Measurements from ENCODE around the gene ANKRD39.
"Not testable (repeated sequence)": the region's sequence is repeated elsewhere in the genome, so short reads cannot be mapped to it uniquely, and the experiment has no call there.

The ANKRD39 gene

DNA sequence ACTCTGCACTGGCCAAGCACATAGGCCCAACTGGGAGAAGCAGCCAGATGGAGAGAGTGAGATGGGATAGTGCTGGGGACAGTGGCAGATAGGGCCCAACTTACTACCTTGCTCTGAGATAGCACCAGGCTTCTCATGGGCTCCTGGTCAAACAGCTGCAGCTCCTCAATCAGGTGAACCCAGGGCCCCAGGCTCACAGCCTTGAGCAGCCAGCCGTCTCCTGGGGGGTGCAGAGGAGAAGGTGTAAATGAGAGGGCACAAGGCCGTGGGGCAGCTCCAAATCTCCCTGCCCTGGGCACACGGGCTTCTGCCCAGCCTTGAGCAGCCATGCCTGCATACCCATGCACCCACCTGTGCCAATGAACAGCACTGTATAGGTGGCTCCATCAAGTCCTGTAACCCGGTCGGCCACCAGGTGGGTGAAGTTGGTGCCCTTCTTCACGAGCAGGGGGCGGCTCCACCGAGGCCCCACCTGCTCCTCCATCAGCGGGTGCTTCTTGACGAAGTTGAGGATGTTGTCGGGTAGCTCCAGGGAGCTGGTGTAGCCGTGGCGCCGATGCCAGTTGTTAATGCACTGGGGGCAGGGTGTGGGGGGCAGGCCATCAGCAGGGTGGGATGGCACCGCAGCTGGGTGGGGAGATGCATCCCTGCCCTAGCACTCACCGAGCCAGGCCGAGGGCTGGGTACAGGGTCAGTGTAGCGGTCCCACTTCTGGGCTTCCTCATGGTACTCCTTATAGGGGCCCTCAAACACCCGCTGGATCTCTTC, 5.9 kb upstream of the ANKRD39 start:
- ChIA-PET POLR2A (no interaction called here), CTCF (no interaction called here)
- no peak for DNase-seq (ENCODE audit: extremely low spot score)
- TF ChIP-seq CTBP1 (IDR thresholded peaks at IDR 0.05; ENCODE audit: borderline replicate concordance) = no peak
- TF ChIP-seq PKNOX1 (IDR thresholded peaks at IDR 0.05) = no peak
- TF ChIP-seq ZNF384 (IDR thresholded peaks at IDR 0.05) = no peak
- TF ChIP-seq ARNT (IDR thresholded peaks at IDR 0.05) = no peak
- no peak for TF ChIP-seq ELF4 (IDR thresholded peaks at IDR 0.05)
- TF ChIP-seq SP1 (IDR thresholded peaks at IDR 0.05) = no peak
- TF ChIP-seq FOXK2 (IDR thresholded peaks at IDR 0.05) = no peak

- DNase-seq (ENCODE audit: extremely low spot score); POLR2A ChIA-PET: not testable (repeated sequence)
- CTCF ChIA-PET = interaction anchor here (0.6 kb wide), 1 partner anchor 122 kb away, joined by 4 read pairs; no protein-coding TSS in a partner anchor
Measured at GRCh38 chr2:96863056-96863455, 5.2 kb upstream of the ANKRD39 start.

DNA sequence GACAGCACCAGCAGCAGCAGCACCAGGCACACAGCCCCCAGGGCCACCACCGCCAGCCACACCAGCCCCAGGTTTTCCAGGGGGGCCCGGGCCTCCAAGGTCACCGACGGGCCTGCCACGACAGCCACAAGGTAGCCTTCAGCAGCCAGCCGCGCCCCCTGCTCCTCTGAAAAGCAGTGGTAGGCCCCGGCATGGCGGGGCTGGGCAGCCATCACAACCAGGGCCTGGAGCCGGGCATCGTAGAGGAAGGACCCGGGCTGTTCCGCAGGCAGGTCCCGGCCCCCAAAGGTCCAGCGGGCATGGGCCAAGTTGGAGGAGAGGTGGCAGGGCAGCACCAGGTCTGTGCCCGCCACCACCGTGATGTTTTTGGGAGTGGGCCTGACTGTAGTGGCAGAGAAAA, 3.3 kb upstream of the ANKRD39 start:
- DNase-seq (ENCODE audit: extremely low spot score) = no peak
- CTCF ChIA-PET = no interaction called here
- POLR2A ChIA-PET = interaction anchor here (5.4 kb wide), 1 partner anchor 7 kb away, joined by 58 read pairs; the partner anchor contains the start of gene SEMA4C
- TF ChIP-seq FOXA1 (IDR thresholded peaks at IDR 0.05) (no peak), TARDBP (IDR thresholded peaks at IDR 0.05) (no peak)

DNA sequence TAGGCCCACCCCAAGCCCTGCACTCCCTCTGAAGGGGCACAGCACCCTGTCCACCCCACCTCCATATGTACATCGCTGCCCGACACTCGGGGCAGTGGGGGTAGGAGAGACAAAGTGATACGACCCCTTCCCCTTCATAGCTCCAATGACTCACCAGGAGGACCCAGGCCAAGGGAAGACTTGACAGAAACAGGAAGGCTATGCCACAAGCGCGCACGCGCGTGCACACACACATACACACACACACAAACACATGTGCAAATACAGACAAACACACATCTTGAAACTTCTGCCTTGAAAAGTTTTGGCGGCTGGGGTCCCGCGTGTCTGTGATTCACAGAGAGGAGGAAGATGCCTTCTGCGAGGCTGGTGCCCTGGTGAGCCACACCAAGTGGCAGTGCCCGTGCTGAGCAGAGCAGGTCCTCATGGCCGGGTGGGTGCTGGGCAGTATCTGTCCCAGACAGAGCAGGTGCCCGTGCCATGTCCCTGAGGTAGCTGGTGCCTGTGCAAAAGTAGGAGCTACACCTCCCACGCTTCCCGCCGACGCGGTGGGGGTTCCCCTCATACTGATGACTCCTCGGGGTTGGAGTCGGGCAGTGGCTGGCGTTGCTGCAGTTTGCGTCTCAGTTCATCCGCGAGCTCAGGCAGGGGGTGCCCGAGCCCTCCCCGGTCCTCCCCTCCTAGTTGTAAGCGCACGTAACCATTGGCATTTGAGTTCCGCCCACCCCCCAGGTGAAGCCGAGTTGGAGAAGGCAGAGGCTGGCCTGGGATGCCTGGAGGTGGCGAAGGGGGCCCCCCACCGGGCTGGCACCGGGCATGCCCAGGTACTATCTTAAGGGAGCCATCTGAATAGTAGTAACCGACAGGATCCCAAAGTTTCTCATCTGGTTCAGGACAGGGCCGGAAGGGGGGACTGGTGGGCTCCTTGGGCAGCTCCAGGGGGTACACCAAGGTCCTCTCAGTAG, 2.5 kb upstream of the ANKRD39 start:
- ChIA-PET POLR2A (interaction anchor here (5.4 kb wide), 1 partner anchor 8 kb away, joined by 58 read pairs; the partner anchor contains the start of gene SEMA4C), CTCF (no interaction called here)
- no peak for DNase-seq (ENCODE audit: extremely low spot score)
- TF ChIP-seq FOXM1 (IDR thresholded peaks at IDR 0.05; ENCODE audit: borderline replicate concordance) (no peak), ARNT (IDR thresholded peaks at IDR 0.05) (no peak), FOXA1 (IDR thresholded peaks at IDR 0.05) (no peak), FOXK2 (IDR thresholded peaks at IDR 0.05) (no peak), PKNOX1 (IDR thresholded peaks at IDR 0.05) (no peak), ZNF384 (IDR thresholded peaks at IDR 0.05) (no peak), BHLHE40 (IDR thresholded peaks at IDR 0.05; ENCODE audit: borderline replicate concordance) (no peak), SUZ12 (IDR thresholded peaks at IDR 0.05) (no peak), L3MBTL2 (conservative IDR thresholded peaks at IDR 0.05) (no peak), SP1 (IDR thresholded peaks at IDR 0.05) (no peak)

DNA sequence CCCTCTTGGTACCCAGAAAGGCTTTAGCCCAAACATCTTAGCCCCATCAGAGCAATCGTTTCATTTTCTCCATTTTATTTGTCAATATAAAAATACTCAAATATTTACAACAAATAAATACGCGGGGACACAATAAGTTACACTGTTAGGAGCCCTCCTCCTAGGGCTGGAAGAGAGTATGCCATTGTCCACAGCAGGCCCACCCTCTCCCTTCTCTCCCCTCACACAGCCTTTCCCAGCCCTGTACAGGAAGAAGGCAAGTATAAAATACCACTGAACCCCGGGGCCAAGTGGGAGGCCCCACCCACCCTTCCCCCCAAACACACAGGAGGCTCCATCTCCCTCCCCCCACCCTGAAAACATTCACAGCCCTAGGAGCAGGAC, 1.9 kb upstream of the ANKRD39 start:
- DNase-seq (ENCODE audit: extremely low spot score) = no peak
- TF ChIP-seq SP1 (IDR thresholded peaks at IDR 0.05) (no peak), ELF4 (IDR thresholded peaks at IDR 0.05) (no peak), FOXM1 (IDR thresholded peaks at IDR 0.05; ENCODE audit: borderline replicate concordance) (no peak), NFRKB (IDR thresholded peaks at IDR 0.05) (no peak), FOXA1 (IDR thresholded peaks at IDR 0.05) (no peak), CTBP1 (IDR thresholded peaks at IDR 0.05; ENCODE audit: borderline replicate concordance) (no peak), HDGF (IDR thresholded peaks at IDR 0.05; ENCODE audit: borderline replicate concordance) (no peak), PKNOX1 (IDR thresholded peaks at IDR 0.05) (no peak), LEF1 (IDR thresholded peaks at IDR 0.05; ENCODE audit: borderline replicate concordance) (no peak), BHLHE40 (IDR thresholded peaks at IDR 0.05; ENCODE audit: borderline replicate concordance) (no peak), ARNT (IDR thresholded peaks at IDR 0.05) (no peak), SUZ12 (IDR thresholded peaks at IDR 0.05) (no peak), L3MBTL2 (conservative IDR thresholded peaks at IDR 0.05) (no peak), TARDBP (IDR thresholded peaks at IDR 0.05) (no peak), ZNF384 (IDR thresholded peaks at IDR 0.05) (no peak), FOXK2 (IDR thresholded peaks at IDR 0.05) (no peak)
- ChIA-PET CTCF (no interaction called here), POLR2A (interaction anchor here (5.4 kb wide), 1 partner anchor 9 kb away, joined by 58 read pairs; the partner anchor contains the start of gene SEMA4C)

DNA sequence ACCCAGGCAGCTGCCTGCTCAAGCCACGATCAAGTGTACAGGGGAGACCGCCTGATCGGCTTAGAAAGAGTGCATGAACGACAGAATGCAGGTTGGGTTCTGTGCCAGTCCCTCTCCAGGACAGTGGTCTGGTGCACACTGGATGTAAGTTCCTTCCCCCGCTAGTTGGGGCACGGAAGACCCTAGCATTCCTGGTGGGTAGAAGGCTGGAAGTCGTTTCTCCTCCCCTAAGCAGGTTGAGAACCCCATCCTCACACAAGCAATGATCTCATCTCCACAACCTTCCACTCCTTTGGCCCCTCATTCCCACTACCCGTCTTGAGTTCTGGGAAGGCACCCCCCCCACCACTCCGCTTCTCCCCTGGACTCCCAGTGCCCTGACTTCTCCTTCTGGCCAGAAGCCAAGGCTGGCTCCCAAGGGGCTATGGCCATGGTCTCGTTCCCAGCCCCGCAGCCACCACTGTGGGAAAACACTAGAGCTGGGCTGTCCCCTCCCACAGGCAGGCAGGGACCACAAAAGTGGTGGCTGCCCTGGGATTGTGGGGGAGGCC, 1.4 kb upstream of the ANKRD39 start:
- TF ChIP-seq ARNT (IDR thresholded peaks at IDR 0.05) = no peak
- TF ChIP-seq NFRKB (IDR thresholded peaks at IDR 0.05) = no peak
- TF ChIP-seq HDGF (IDR thresholded peaks at IDR 0.05; ENCODE audit: borderline replicate concordance) = no peak
- DNase-seq (ENCODE audit: extremely low spot score) = no peak
- CTCF ChIA-PET = interaction anchor here (1.2 to 3.2 kb wide), 7 partner anchors 9 to 253 kb away, joined by 3 to 35 read pairs (median 8); no protein-coding TSS in a partner anchor
- POLR2A ChIA-PET = interaction anchor here (1.0 to 5.4 kb wide), 7 partner anchors 9 to 254 kb away, joined by 3 to 58 read pairs (median 11); partner anchors contain the start of genes ANKRD36 and SEMA4C
